Neutrophil (primary cell): ENCODE measurements around the gene FRMPD2.

Source experiments
- H3K27ac ChIP-seq: fragments of 200-600 bp; sonication (generic); 2 replicates; pipeline ENCODE4 v1.5.1; 2016; ENCODE audit warnings: mild to moderate bottlenecking, moderate library complexity
- H3K27me3 ChIP-seq: fragments of 200-600 bp; sonication (generic); 2 replicates; pipeline ENCODE4 v1.6.0; 2016; ENCODE audit warnings: mild to moderate bottlenecking
- H3K36me3 ChIP-seq: fragments of 200-600 bp; sonication (generic); 2 replicates; pipeline ENCODE4 v1.5.1; 2017
- H3K4me1 ChIP-seq, 2 experiments: fragments of 200-600 bp in 1 of 2; sonication (generic) in 1 of 2; 1 replicate in 1 of 2; 2 replicates in 1 of 2; pipeline versions ENCODE4 v1.5.1 to v1.6.1; 2013 to 2016; ENCODE audit warnings: low read depth in 1 of 2, low read length in 1 of 2, mild to moderate bottlenecking in 1 of 2, moderate library complexity in 1 of 2; ENCODE audit not compliant: control insufficient read depth in 1 of 2, insufficient read depth in 1 of 2
- H3K4me3 ChIP-seq, 2 experiments: fragments of 200-600 bp in 1 of 2; sonication (generic) in 1 of 2; 1 replicate in 1 of 2; 2 replicates in 1 of 2; pipeline ENCODE4 v1.5.1; 2013 to 2016; ENCODE audit warnings: low read depth in 1 of 2, low read length in 1 of 2, mild to moderate bottlenecking in 1 of 2, moderate library complexity in 1 of 2
- H3K9me3 ChIP-seq: fragments of 200-600 bp; sonication (generic); 2 replicates; pipeline ENCODE4 v1.5.1; 2016
- CTCF ChIP-seq: fragments of 200-600 bp; sonication (generic); IDR thresholded peaks from 2 replicates; pipeline ENCODE4 v1.5.1; 2016; ENCODE audit warnings: antibody characterized with exemption

The FRMPD2 gene

GRCh38 chr10:48197236-48197899, 77.1 kb downstream of the FRMPD2 start:
- no peaks in the 10 kb centered on the region for H3K4me1 ChIP-seq
- H3K9me3 ChIP-seq, result no peaks in the 10 kb centered on the region
- no peaks in the 10 kb centered on the region for H3K36me3 ChIP-seq
- no peak overlapping the region for H3K4me3 ChIP-seq
- TF ChIP-seq CTCF, result no peak
- H3K27ac ChIP-seq, result no peak overlapping the region
- H3K27me3 ChIP-seq, result no peaks in the 10 kb centered on the region

DNA sequence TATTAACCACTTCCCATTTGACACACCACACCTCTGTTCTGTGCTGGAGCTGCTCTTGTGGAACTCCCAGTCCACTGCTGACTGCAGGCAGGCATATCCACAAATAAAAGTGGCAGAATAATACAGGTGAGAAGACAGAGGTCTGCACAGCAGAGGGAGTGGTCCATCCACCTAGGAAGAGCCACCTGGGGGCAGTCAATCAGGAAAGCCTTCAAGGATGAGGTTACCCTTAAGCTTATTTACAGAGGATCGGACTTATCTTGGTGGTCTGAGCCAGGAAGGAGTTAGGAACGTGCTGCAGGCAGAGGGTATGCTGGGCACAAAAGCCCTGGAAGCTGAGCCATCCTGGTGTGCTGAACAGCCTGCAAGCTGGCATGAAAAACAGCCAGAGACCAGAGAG, 78.7 kb downstream of the FRMPD2 start:
- H3K4me1 ChIP-seq, result no peaks in the 10 kb centered on the region

GRCh38 chr10:48194830-48195229, 79.7 kb downstream of the FRMPD2 start:
- no peak for TF ChIP-seq CTCF

More for the DNA sequence above, 78.7 kb downstream of the FRMPD2 start:
- no peaks in the 10 kb centered on the region for H3K36me3 ChIP-seq
- no peaks in the 10 kb centered on the region for H3K9me3 ChIP-seq
- H3K4me3 ChIP-seq, result no peak overlapping the region
- TF ChIP-seq CTCF, result no peak
- H3K27me3 ChIP-seq, result no peaks in the 10 kb centered on the region
- no peak overlapping the region for H3K27ac ChIP-seq

GRCh38 chr10:48193556-48193955, 80.9 kb downstream of the FRMPD2 start:
- Histone ChIP-seq H3K27me3 (no peaks in the 10 kb centered on the region), H3K4me3 (no peak overlapping the region), H3K4me1 (no peaks in the 10 kb centered on the region), H3K36me3 (no peaks in the 10 kb centered on the region), H3K9me3 (no peaks in the 10 kb centered on the region), H3K27ac (no peak overlapping the region)
- TF ChIP-seq CTCF, result no peak

More at GRCh38 chr10:48194830-48195229, 79.7 kb downstream of the FRMPD2 start:
- Histone ChIP-seq H3K27ac (no peak overlapping the region), H3K9me3 (no peaks in the 10 kb centered on the region), H3K27me3 (no peaks in the 10 kb centered on the region), H3K36me3 (no peaks in the 10 kb centered on the region), H3K4me3 (no peak overlapping the region), H3K4me1 (no peaks in the 10 kb centered on the region)

DNA sequence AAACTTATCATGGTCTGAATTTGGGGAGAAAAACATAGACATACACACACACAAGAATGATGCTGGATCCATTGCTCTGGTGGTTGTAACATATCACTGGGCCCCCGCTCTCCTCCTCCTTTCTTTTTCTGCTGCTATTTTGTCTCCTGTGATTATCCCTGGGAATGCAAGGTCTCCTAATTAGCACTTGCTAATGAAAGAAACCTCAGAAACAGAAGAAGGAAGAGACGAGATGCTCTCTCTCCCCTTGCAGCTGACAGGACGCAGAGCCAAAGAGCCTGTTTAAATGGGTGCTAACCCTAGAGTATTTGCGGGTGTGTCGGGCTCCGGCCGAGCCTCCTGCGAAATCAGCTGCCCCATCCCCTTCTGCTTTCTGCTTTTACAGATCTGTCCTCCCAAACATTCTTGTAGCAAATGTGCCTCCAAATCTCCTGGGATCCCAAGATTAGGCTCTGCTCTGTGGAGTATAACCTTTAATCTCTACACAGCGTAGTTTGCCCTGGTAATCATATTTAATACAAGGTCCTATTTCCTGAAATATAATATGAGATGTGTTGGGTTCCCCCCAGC, 81.5 kb downstream of the FRMPD2 start:
- no peaks in the 10 kb centered on the region for H3K36me3 ChIP-seq
- H3K27ac ChIP-seq, result no peak overlapping the region
- no peak overlapping the region for H3K4me3 ChIP-seq
- H3K4me1 ChIP-seq, result no peaks in the 10 kb centered on the region
- TF ChIP-seq CTCF, result no peak
- H3K27me3 ChIP-seq, result no peaks in the 10 kb centered on the region
- H3K9me3 ChIP-seq, result no peaks in the 10 kb centered on the region
